Ovary (tissue), 3 donors: ENCODE results near the gene HGF.

Source experiments
- CTCF ChIP-seq, 3 donors: fragments of 450-650 bp in 2 of 3; fragments of 200-600 bp in 1 of 3; IDR thresholded peaks; one replicate each; pipeline versions ENCODE4 v1.5.1 to v1.8.0; 2016 to 2022; ENCODE audit warnings: antibody characterized with exemption in 3 of 3, mild to moderate bottlenecking in 1 of 3
- EP300 ChIP-seq: sonication (generic); formaldehyde crosslinking; IDR thresholded peaks from one replicate; pipeline ENCODE4 v1.6.1; 2017; ENCODE audit warnings: antibody characterized with exemption
- POLR2A ChIP-seq: fragments of 450-650 bp; IDR thresholded peaks from one replicate; pipeline ENCODE4 v1.6.1; 2017; ENCODE audit warnings: antibody characterized with exemption, mild to moderate bottlenecking, moderate library complexity
- donor health status: DM: no; HTN: no; CAD: no.

- TF ChIP-seq CTCF (IDR thresholded peaks at IDR 0.05) = no peak
- TF ChIP-seq POLR2A = no peak
- no peak for TF ChIP-seq EP300
Measured at GRCh38 chr7:81743201-81743600, 26.6 kb downstream of the HGF start.
